ENCODE results near the gene KRCC1. TPM values are rescaled to one million over a fixed set of nuclear protein-coding genes. Genes with fewer than 3 reads are reported as not detected.

KRCC1 gene
- 5.4 TPM for polyA plus RNA-seq (2012; ENCODE audit: insufficient read length, low read depth)

- TF ChIP-seq TAF1 (IDR thresholded peaks at IDR 0.05; ENCODE audit: borderline replicate concordance, insufficient read depth, low read length) = peak; percentile 76; the same call in 1 of the 2 replicates
- no peak for TF ChIP-seq SIN3A (IDR thresholded peaks at IDR 0.05; ENCODE audit: borderline replicate concordance, insufficient read depth, low read length)
- peak; percentile 62 for TF ChIP-seq FOXP2 (optimal IDR thresholded peaks at IDR 0.05; ENCODE audit: borderline replicate concordance, extremely low read depth, extremely low read length, insufficient read depth)
- no peak for TF ChIP-seq REST (IDR thresholded peaks at IDR 0.05; ENCODE audit: insufficient read depth in 1 of 2, low read depth in 2 of 2, low read length in 2 of 2)
- TF ChIP-seq POLR2AphosphoS5 (IDR thresholded peaks at IDR 0.05; ENCODE audit: low read depth, low read length) = peak; percentile 91
These were observed at the start of gene KRCC1 for GRCh38 chr2:88055371-88056128. TSS of gene KRCC1 (minus strand) at chr2:88055783. CDS start at chr2:88028563, 27,220 bp downstream.

- TF ChIP-seq REST (IDR thresholded peaks at IDR 0.05; ENCODE audit: insufficient read depth in 1 of 2, low read depth in 2 of 2, low read length in 2 of 2) (no peak), SIN3A (IDR thresholded peaks at IDR 0.05; ENCODE audit: borderline replicate concordance, insufficient read depth, low read length) (no peak), POLR2AphosphoS5 (IDR thresholded peaks at IDR 0.05; ENCODE audit: low read depth, low read length) (no peak), FOXP2 (optimal IDR thresholded peaks at IDR 0.05; ENCODE audit: borderline replicate concordance, extremely low read depth, extremely low read length, insufficient read depth) (no peak), TAF1 (IDR thresholded peaks at IDR 0.05; ENCODE audit: borderline replicate concordance, insufficient read depth, low read length) (no peak)
These were observed 44.9 kb upstream of the KRCC1 start for GRCh38 chr2:88100489-88100858.

GRCh38 chr2:88099798-88100488, 44.4 kb upstream of the KRCC1 start:
- TF ChIP-seq TAF1 (IDR thresholded peaks at IDR 0.05; ENCODE audit: borderline replicate concordance, insufficient read depth, low read length) (no peak), POLR2AphosphoS5 (IDR thresholded peaks at IDR 0.05; ENCODE audit: low read depth, low read length) (no peak), FOXP2 (optimal IDR thresholded peaks at IDR 0.05; ENCODE audit: borderline replicate concordance, extremely low read depth, extremely low read length, insufficient read depth) (no peak), SIN3A (IDR thresholded peaks at IDR 0.05; ENCODE audit: borderline replicate concordance, insufficient read depth, low read length) (no peak), REST (IDR thresholded peaks at IDR 0.05; ENCODE audit: insufficient read depth in 1 of 2, low read depth in 2 of 2, low read length in 2 of 2) (no peak)

- TF ChIP-seq FOXP2 (optimal IDR thresholded peaks at IDR 0.05; ENCODE audit: borderline replicate concordance, extremely low read depth, extremely low read length, insufficient read depth) = no peak
- TF ChIP-seq TAF1 (IDR thresholded peaks at IDR 0.05; ENCODE audit: borderline replicate concordance, insufficient read depth, low read length) = no peak
- no peak for TF ChIP-seq REST (IDR thresholded peaks at IDR 0.05; ENCODE audit: insufficient read depth in 1 of 2, low read depth in 2 of 2, low read length in 2 of 2)
- no peak for TF ChIP-seq POLR2AphosphoS5 (IDR thresholded peaks at IDR 0.05; ENCODE audit: low read depth, low read length)
These were observed 42.9 kb upstream of the KRCC1 start for GRCh38 chr2:88098558-88098900.
